WTC11 (cell line): ENCODE data around the gene STK11.

Experiments
- CBFB ChIP-seq: sonication (generic); formaldehyde crosslinking; IDR thresholded peaks from 2 replicates; pipeline ENCODE4 v1.8.1; 2022; ENCODE audit warnings: mild to moderate bottlenecking, low read depth, missing genetic modification reagents
- CREB1 ChIP-seq: sonication (generic); formaldehyde crosslinking; IDR thresholded peaks from 2 replicates; pipeline ENCODE4 v1.8.0; 2023; ENCODE audit warnings: mild to moderate bottlenecking, missing genetic modification reagents
- GABPB1 ChIP-seq: sonication (generic); formaldehyde crosslinking; IDR thresholded peaks from 2 replicates; pipeline ENCODE4 v1.8.1; 2023; ENCODE audit warnings: mild to moderate bottlenecking, missing genetic modification reagents
- KAT7 ChIP-seq: sonication (generic); formaldehyde crosslinking; IDR thresholded peaks from 2 replicates; pipeline ENCODE4 v1.8.1; 2023; ENCODE audit warnings: missing genetic modification reagents, mild to moderate bottlenecking, borderline replicate concordance
- NFYB ChIP-seq: sonication (generic); formaldehyde crosslinking; conservative IDR thresholded peaks from 2 replicates; pipeline ENCODE4 v1.8.0; 2022; ENCODE audit warnings: low read depth, missing genetic modification reagents
- PRRX2 ChIP-seq: fragments of 250-450 bp; sonication (Bioruptor Pico); IDR thresholded peaks from 2 replicates; pipeline ENCODE4 v1.8.0; 2021; ENCODE audit warnings: mild to moderate bottlenecking
- TCF7 ChIP-seq: sonication (generic); formaldehyde crosslinking; IDR thresholded peaks from 2 replicates; pipeline ENCODE4 v1.8.0; 2022; ENCODE audit warnings: mild to moderate bottlenecking, low read depth, missing genetic modification reagents, moderate library complexity
- ZNF263 ChIP-seq: sonication (generic); formaldehyde crosslinking; IDR thresholded peaks from 2 replicates; pipeline ENCODE4 v1.8.1; 2022; ENCODE audit warnings: low read depth, mild to moderate bottlenecking, moderate library complexity, missing genetic modification reagents
- ZNF317 ChIP-seq: sonication (generic); formaldehyde crosslinking; IDR thresholded peaks from 2 replicates; pipeline ENCODE4 v1.8.1; 2023; ENCODE audit warnings: low read depth, mild to moderate bottlenecking, moderate library complexity, missing genetic modification reagents, borderline replicate concordance
- ZNF416 ChIP-seq: fragments of 250-450 bp; sonication (Bioruptor Pico); IDR thresholded peaks from 2 replicates; pipeline ENCODE4 v1.9.0; 2021; ENCODE audit warnings: mild to moderate bottlenecking, inconsistent platforms
- TF ChIP-seq, protein P1 (sequence below): fragments of 200-600 bp; IDR thresholded peaks from 2 replicates; pipeline ENCODE4 v1.8.0; 2022; ENCODE audit warnings: antibody characterized with exemption
- TF ChIP-seq, protein P2 (sequence below): fragments of 250-450 bp; sonication (Bioruptor Pico); IDR thresholded peaks from 2 replicates; pipeline ENCODE4 v2.1.2; 2022; ENCODE audit warnings: mild to moderate bottlenecking, moderate library complexity
- TF ChIP-seq, protein P3 (sequence below): fragments of 250-450 bp; sonication (Bioruptor Pico); conservative IDR thresholded peaks from 2 replicates; pipeline ENCODE4 v1.9.0; 2021; ENCODE audit warnings: mild to moderate bottlenecking
- TF ChIP-seq, protein P4 (sequence below): sonication (generic); formaldehyde crosslinking; IDR thresholded peaks from 2 replicates; pipeline ENCODE4 v1.8.0; 2022; ENCODE audit warnings: mild to moderate bottlenecking, missing genetic modification reagents

DNA sequence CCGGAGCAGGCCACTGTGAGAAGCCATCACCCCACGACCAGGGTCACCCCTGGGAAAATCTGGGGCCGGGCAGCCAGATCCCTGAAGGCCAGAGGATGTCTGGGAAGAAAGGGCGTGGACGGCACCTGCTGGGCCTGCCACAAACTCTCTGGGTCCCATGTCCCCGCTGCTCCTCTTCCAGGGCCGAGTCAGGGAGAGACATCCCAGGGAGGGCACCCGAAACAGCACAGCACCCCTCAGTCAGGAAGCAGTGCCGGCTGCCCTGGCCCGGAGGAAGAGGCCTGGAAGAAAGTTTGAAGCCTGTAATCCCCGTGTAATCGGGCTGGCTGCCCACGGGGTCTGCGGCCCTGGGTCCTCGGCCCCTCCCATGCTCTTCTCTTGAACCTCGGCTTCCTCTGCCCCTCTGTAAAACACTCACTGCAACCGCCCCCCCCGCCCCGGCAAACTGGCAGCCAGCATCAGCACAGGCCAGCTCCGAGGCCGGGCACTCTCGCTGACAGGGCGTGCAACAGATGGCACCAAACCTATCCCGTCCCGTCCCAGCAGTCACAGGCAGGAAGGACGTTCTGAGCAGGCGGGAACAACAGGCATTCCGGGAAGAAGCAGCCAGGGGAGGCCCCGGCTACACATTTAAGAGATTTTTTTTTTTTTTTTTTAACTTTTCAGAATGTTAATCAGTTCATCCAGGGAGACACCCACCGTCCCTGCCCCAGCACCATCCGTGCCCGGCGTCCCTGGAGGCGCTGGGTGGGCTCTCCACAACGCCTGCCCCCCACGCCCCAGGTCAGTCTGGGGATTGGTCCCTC lies 33.0 kb upstream of the STK11 start:
- TF ChIP-seq, protein P1, sequence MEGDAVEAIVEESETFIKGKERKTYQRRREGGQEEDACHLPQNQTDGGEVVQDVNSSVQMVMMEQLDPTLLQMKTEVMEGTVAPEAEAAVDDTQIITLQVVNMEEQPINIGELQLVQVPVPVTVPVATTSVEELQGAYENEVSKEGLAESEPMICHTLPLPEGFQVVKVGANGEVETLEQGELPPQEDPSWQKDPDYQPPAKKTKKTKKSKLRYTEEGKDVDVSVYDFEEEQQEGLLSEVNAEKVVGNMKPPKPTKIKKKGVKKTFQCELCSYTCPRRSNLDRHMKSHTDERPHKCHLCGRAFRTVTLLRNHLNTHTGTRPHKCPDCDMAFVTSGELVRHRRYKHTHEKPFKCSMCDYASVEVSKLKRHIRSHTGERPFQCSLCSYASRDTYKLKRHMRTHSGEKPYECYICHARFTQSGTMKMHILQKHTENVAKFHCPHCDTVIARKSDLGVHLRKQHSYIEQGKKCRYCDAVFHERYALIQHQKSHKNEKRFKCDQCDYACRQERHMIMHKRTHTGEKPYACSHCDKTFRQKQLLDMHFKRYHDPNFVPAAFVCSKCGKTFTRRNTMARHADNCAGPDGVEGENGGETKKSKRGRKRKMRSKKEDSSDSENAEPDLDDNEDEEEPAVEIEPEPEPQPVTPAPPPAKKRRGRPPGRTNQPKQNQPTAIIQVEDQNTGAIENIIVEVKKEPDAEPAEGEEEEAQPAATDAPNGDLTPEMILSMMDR: no peak
- TF ChIP-seq, protein P2, sequence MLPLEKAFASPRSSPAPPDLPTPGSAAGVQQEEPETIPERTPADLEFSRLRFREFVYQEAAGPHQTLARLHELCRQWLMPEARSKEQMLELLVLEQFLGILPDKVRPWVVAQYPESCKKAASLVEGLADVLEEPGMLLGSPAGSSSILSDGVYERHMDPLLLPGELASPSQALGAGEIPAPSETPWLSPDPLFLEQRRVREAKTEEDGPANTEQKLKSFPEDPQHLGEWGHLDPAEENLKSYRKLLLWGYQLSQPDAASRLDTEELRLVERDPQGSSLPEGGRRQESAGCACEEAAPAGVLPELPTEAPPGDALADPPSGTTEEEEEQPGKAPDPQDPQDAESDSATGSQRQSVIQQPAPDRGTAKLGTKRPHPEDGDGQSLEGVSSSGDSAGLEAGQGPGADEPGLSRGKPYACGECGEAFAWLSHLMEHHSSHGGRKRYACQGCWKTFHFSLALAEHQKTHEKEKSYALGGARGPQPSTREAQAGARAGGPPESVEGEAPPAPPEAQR (CRISPR knock-in tag): no peak
- TF ChIP-seq ZNF416: no peak
- no peak for TF ChIP-seq CREB1 (CRISPR knock-in tag)
- no peak for TF ChIP-seq KAT7 (CRISPR knock-in tag)
- no peak for TF ChIP-seq ZNF317
- no peak for TF ChIP-seq CBFB (CRISPR knock-in tag)
- TF ChIP-seq PRRX2 (CRISPR knock-in tag): no peak
- no peak for TF ChIP-seq ZNF263 (CRISPR knock-in tag)
- TF ChIP-seq NFYB (CRISPR knock-in tag): no peak
- TF ChIP-seq GABPB1 (CRISPR knock-in tag): no peak
- TF ChIP-seq, protein P3, sequence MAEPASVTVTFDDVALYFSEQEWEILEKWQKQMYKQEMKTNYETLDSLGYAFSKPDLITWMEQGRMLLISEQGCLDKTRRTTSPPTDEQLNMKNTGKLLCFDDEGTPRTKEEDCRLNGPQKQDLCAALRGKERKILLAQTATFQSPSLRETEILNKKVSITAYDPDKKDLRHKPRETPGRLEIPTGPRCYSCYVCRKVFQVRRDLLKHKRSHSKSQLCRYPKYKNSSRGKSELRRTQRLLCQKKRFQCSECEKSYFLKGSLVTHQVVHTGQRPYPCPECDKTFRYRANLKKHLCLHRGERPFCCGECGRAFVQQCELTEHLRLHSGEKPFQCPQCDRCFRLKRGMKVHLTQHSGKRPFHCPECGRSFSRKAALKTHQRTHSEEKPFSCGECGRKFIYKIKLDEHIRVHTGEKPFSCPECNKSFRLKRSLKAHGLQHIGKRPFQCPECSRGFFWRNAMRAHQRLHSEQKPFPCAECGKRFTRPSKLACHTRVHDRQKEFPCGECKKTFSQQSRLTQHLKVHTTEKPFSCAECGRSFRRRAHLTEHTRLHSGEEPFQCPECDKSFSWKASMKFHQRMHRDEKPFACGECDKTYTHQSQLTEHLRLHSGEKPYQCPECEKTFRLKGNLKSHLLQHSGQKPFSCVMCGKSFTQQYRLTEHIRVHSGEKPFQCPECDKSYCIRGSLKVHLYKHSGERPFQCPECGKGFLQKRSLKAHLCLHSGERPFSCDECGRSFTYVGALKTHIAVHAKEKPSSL (CRISPR knock-in tag): no peak
- no peak for TF ChIP-seq TCF7 (CRISPR knock-in tag)
- TF ChIP-seq, protein P4, sequence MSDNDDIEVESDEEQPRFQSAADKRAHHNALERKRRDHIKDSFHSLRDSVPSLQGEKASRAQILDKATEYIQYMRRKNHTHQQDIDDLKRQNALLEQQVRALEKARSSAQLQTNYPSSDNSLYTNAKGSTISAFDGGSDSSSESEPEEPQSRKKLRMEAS (CRISPR knock-in tag): no peak
